Kidney (tissue), 22 donors: ENCODE results near the gene PGA3. TPM values are rescaled to one million over a fixed set of nuclear protein-coding genes. Genes with fewer than 3 reads are reported as not detected.
A peak's percentile ranks its signal among the peaks of the same experiment; 100 is the strongest.
"Not testable (repeated sequence)": the region's sequence is repeated elsewhere in the genome, so short reads cannot be mapped to it uniquely, and the experiment has no call there.

Experiments used
- DNase-seq, 5 donors: peaks; one replicate each; pipeline ENCODE4 v3.0.0-alpha.2; 2013 to 2020
- FAIRE-seq: peaks from 2 replicates; lab custom pipeline; 2012; peaks lifted over from hg19 to GRCh38; lab: Jason Lieb, UNC
- H3K27ac ChIP-seq, 2 donors: one replicate each; pipeline ENCODE4 v1.7.0; 2013; ENCODE audit warnings: low read depth in 2 of 2, low read length in 2 of 2, inconsistent platforms in 1 of 2
- H3K27me3 ChIP-seq: one replicate; pipeline ENCODE4 v1.7.1; 2013; ENCODE audit warnings: low read length, inconsistent platforms; ENCODE audit not compliant: control insufficient read depth, insufficient read depth
- H3K36me3 ChIP-seq, 3 donors: one replicate each; pipeline versions ENCODE4 v1.7.0 to v1.7.1; 2013; ENCODE audit warnings: low read length in 3 of 3, control low read depth in 1 of 3, inconsistent platforms in 1 of 3; ENCODE audit not compliant: insufficient read depth in 3 of 3, control insufficient read depth in 2 of 3
- H3K4me1 ChIP-seq, 3 donors: one replicate each; pipeline versions ENCODE4 v1.7.0 to v1.7.1; 2013; ENCODE audit warnings: low read length in 3 of 3, inconsistent platforms in 1 of 3, low read depth in 1 of 3; ENCODE audit not compliant: control insufficient read depth in 2 of 3, insufficient read depth in 2 of 3
- H3K4me3 ChIP-seq, 3 donors: one replicate each; pipeline versions ENCODE4 v1.7.0 to v1.8.1; 2013; ENCODE audit warnings: low read length in 3 of 3, control low read depth in 1 of 3, inconsistent platforms in 1 of 3
- H3K9ac ChIP-seq, 3 donors: one replicate each; pipeline versions ENCODE4 v1.7.0 to v1.7.1; 2013; ENCODE audit warnings: low read length in 3 of 3, control low read depth in 1 of 3, inconsistent platforms in 1 of 3
- H3K9me3 ChIP-seq, 3 donors: one replicate each; pipeline versions ENCODE4 v1.7.0 to v1.7.1; 2013; ENCODE audit warnings: low read length in 3 of 3, control low read depth in 1 of 3, inconsistent platforms in 1 of 3; ENCODE audit not compliant: control insufficient read depth in 2 of 3, insufficient read depth in 1 of 3
- intact Hi-C: fragments of 100-400 bp; cut with DNase I; formaldehyde crosslinking; loops from one replicate; pipeline ENCODE4 v1.11.1; 2022
- long read RNA-seq, 10 donors: library from polyadenylated mRNA in 1 of 10; unstranded in 1 of 10; transcript quantifications; one replicate each; pipeline ENCODE4 v2.0.0 and lab custom pipeline, GENCODE V29; 2021 to 2026
- polyA plus RNA-seq: library from polyadenylated mRNA; stranded (reverse); fragments of 350-450 nt; fragmentation: Illumina TruSeq; extraction: RNeasy Lipid Tissue Mini Kit (QIAGEN cat#74804); gene quantifications from one replicate; pipeline ENCODE4 v1.2.3, GENCODE V29; 2014; ENCODE audit warnings: low read depth, low replicate concordance; ENCODE audit not compliant: insufficient read depth
- total RNA-seq: library from RNA; stranded (reverse); fragmentation: NEBNext Ultra II Directional; extraction: Animal tissue kit (Norgen Biotek cat#: 25700); gene quantifications from one replicate; pipeline ENCODE4 v1.2.1, GENCODE V29; 2021
- TF ChIP-seq, protein P1 (sequence below): IDR thresholded peaks from 3 replicates; pipeline ENCODE4 v1.5.1; 2012; ENCODE audit warnings: mild to moderate bottlenecking, moderate library complexity, borderline replicate concordance; ENCODE audit not compliant: insufficient read depth; ENCODE audit errors: extremely low read depth
- donor health status: control.
- donor health status: control.
- donor health status: control.
- donor health status: control.
- donor health status: control.
- donor health status: DM: yes; HTN: yes; CAD: no.
- donor health status: Normal renal cell carcinoma (clear cell type).

The PGA3 gene
- 0.54 TPM for total RNA-seq
- not detected for polyA plus RNA-seq
- long read RNA-seq, donor 1 = 0 reads
- long read RNA-seq, donor 2 = 0 reads
- long read RNA-seq, donor 3 = 0 reads
- long read RNA-seq, donor 4 = 0 reads
- long read RNA-seq, donor 5 = 0 reads
- long read RNA-seq, donor 6, partial matches to known transcripts = 0 of 1 reads
- long read RNA-seq, donor 6, other reads (novel, unspliced or antisense) = 0 of 1 reads
- long read RNA-seq, donor 7 = 0 reads
- long read RNA-seq, donor 8 = 0 reads
- long read RNA-seq, donor 9 = 0 reads
- long read RNA-seq, donor 10 = 0 reads

DNA sequence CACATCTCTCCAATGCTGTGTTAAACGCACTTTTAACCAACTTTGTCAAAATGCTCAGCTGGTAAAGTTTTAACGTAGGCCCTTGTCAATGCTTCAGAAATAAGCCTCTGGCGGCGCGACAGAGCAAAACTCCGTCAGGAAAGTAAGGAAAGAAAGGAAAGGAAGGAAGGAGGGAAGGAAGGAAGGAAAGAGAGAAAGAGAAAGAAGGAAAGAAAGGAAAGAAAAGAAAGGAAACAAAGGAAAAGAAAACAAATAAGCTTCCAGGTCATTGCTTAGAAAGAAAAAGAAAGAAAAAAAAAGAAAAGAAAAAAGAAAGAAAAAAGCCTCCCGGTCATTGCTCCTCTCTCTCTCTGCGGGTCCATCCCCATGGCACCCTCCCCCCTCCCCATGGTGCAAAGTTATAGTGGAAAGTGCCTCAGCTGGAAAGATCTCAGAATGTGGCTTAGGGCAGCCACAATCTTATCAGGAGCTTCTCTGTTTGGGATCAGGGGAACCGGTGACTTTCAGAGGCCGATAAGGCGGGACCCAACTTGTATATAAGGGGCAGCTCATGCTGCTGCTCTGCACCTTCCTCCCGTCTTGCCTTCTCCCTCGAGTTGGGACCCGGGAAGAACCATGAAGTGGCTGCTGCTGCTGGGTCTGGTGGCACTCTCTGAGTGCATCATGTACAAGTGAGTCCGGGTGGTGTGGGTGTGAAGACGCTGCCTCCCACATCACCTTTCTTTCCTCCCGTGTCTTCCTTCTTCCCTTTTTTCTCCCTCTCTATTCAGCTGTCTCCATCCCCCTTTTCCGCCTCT is at the start of gene PGA3:
TSS of gene PGA3 (plus strand) at position 566 of the 797 bp plus-strand sequence. CDS start at position 616, 50 bp downstream.
- H3K27ac ChIP-seq, FAIRE-seq, intact Hi-C loops: not testable (repeated sequence)

GRCh38 chr11:61153593-61154095 is 49.7 kb upstream of the PGA3 start:
- Histone ChIP-seq H3K36me3 (no peaks in the 10 kb centered on the region), H3K4me1 (peaks cover 0 to 32% (median 25%) of the 10 kb centered on the region in 3 donors), H3K9ac (peak overlapping the region in 1 of 3 donors; percentile 57), H3K9me3 (no peaks in the 10 kb centered on the region), H3K4me3 (no peak overlapping the region), H3K27ac (peak overlapping the region; percentile 61 to 76), H3K27me3 (no peaks in the 10 kb centered on the region)
- no peak for DNase-seq
- FAIRE-seq = no peak
- intact Hi-C loops = no loop called here
- TF ChIP-seq, protein P1, sequence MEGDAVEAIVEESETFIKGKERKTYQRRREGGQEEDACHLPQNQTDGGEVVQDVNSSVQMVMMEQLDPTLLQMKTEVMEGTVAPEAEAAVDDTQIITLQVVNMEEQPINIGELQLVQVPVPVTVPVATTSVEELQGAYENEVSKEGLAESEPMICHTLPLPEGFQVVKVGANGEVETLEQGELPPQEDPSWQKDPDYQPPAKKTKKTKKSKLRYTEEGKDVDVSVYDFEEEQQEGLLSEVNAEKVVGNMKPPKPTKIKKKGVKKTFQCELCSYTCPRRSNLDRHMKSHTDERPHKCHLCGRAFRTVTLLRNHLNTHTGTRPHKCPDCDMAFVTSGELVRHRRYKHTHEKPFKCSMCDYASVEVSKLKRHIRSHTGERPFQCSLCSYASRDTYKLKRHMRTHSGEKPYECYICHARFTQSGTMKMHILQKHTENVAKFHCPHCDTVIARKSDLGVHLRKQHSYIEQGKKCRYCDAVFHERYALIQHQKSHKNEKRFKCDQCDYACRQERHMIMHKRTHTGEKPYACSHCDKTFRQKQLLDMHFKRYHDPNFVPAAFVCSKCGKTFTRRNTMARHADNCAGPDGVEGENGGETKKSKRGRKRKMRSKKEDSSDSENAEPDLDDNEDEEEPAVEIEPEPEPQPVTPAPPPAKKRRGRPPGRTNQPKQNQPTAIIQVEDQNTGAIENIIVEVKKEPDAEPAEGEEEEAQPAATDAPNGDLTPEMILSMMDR = no peak

More for the DNA sequence above, at the start of gene PGA3:
- not testable (repeated sequence) for H3K4me3 ChIP-seq, H3K4me1 ChIP-seq, H3K36me3 ChIP-seq, H3K9ac ChIP-seq, H3K27me3 ChIP-seq, H3K9me3 ChIP-seq
- DNase-seq = peak in 1 of 5 donors; percentile 28

DNA sequence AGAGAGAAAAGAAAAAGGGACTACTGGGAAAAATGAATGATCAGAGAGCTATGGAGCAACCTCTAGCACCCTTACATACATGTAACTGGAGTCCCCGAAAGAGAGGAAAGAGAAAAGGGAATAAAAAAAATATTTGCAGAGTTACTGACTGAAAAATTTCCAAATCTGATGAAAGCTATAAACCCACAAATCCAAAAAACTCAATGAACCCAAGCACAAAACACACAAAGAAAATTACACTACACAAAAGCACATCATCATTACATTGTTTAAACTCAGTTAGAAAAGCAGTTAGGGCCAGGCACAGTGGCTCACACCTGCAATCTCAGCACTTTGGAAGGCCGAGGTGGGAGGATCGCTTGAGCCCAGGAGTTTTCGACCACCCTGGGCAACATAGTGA is 48.8 kb upstream of the PGA3 start:
- intact Hi-C loops = no loop called here
- H3K27ac ChIP-seq = no peak overlapping the region

More for the DNA sequence above, 48.8 kb upstream of the PGA3 start:
- H3K36me3 ChIP-seq = no peaks in the 10 kb centered on the region
- H3K4me3 ChIP-seq = no peak overlapping the region
- FAIRE-seq = no peak
- no peaks in the 10 kb centered on the region for H3K27me3 ChIP-seq
- H3K4me1 ChIP-seq = peaks cover 0 to 34% (median 22%) of the 10 kb centered on the region in 3 donors
- DNase-seq = no peak
- TF ChIP-seq, protein P1 = no peak
- H3K9ac ChIP-seq = no peak overlapping the region
- H3K9me3 ChIP-seq = no peaks in the 10 kb centered on the region
